ENCODE data around the gene KIF5B.

- TF ChIP-seq, protein P1, sequence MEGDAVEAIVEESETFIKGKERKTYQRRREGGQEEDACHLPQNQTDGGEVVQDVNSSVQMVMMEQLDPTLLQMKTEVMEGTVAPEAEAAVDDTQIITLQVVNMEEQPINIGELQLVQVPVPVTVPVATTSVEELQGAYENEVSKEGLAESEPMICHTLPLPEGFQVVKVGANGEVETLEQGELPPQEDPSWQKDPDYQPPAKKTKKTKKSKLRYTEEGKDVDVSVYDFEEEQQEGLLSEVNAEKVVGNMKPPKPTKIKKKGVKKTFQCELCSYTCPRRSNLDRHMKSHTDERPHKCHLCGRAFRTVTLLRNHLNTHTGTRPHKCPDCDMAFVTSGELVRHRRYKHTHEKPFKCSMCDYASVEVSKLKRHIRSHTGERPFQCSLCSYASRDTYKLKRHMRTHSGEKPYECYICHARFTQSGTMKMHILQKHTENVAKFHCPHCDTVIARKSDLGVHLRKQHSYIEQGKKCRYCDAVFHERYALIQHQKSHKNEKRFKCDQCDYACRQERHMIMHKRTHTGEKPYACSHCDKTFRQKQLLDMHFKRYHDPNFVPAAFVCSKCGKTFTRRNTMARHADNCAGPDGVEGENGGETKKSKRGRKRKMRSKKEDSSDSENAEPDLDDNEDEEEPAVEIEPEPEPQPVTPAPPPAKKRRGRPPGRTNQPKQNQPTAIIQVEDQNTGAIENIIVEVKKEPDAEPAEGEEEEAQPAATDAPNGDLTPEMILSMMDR (IDR thresholded peaks at IDR 0.05; ENCODE audit: low read depth, low read length): no peak
- no peak for TF ChIP-seq POLR2A (IDR thresholded peaks at IDR 0.05; ENCODE audit: extremely low read depth, insufficient read length)
Measured at GRCh38 chr10:32036922-32037321, 19.3 kb downstream of the KIF5B start.
